ENCODE results near the gene ANGPTL2.

Gene ANGPTL2

DNA sequence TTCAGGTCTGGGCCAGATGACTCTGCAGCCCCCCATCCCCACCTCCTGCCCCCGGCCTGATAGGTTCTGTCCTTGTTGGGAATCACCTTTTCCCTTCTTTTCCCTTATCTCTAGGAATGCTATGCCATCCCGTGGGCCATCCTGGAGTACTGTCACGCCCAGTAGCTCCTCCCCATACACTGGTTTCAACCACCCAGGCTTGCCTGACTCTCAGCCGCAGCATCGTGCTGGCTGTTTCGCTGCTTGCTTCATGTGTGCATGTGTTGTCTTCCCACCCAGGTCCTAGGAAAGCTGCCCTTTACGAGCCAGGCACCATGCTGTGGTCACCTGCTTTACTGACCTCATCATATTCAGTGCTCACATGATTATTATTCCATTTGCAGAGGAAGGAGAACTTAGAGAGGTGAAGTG is 71.8 kb downstream of the ANGPTL2 start:
- DNase-seq (ENCODE audit: low read depth), result no peak

GRCh38 chr9:127050152-127050551 is 72.3 kb downstream of the ANGPTL2 start:
- DNase-seq (ENCODE audit: low read depth), result no peak

DNA sequence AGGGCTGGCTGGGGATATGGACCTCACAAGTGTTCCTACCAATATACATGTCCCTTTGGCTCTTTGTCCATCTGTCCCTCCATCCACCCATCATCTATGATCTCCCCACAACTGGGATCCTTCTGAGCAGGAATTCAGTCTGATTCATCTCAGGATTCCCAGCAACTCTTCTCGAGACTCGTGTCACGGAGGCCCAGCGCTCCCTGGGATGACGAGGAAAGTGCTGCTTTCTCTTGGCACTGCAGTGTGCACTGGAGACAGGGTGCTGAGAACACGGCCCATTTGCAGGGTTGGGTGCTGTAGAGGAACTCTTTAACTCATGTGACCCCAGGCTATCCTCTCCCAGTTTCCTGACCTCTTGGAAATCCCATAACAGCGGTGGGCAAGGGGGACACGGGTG is 72.9 kb downstream of the ANGPTL2 start:
- DNase-seq (ENCODE audit: low read depth), result no peak

- peak; percentile 91 for DNase-seq (ENCODE audit: low read depth)
Measured at GRCh38 chr9:127049044-127049443, 73.4 kb downstream of the ANGPTL2 start.

GRCh38 chr9:127047971-127048370 is 74.5 kb downstream of the ANGPTL2 start:
- no peak for DNase-seq (ENCODE audit: low read depth)

DNA sequence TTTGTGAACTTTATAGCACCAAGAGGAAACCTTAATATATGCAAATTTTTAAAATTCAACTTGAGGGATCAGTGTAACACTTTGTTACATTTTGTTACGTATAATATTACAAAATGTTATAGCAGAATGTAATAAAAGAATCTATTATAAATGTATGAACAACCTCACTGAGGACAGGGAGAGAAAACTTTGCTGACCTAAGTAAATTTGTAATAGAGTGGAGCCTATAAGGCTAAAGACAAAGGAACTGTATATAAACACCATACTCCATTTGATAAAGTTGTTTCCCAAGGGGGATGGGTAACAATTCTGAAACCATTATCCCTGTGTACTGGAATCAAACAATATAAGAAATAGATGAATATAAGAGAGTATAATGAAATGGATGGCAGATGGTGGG is 77.3 kb downstream of the ANGPTL2 start:
- no peak for DNase-seq (ENCODE audit: low read depth)

GRCh38 chr9:127039492-127039891 is 82.9 kb downstream of the ANGPTL2 start:
- DNase-seq (ENCODE audit: low read depth), result no peak

DNA sequence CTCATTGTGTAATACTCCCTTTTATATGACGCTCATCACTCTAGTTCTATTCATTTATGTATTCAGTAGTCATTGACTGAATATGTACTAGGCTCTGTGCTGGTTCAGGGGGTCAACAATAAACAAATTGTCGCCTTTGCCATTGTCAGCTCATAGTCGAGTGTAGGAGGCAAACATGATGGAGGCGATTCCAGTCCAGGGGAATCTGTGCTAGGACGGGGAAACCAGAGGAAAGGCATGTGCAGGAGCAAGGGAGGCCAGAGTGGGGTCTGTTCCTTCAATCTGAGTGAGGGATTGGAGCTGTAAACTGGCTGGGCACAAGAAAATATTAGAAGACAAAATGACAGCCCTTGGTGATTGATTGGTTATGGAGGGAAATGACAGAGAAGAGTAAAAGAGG is 83.9 kb downstream of the ANGPTL2 start:
- no peak for DNase-seq (ENCODE audit: low read depth)

All from stromal cell of bone marrow (primary cell).